ENCODE measurements around the gene ZNF783. TPM values are rescaled to one million over a fixed set of nuclear protein-coding genes. Genes with fewer than 3 reads are reported as not detected.

Gene ZNF783
- total and polyA plus RNA-seq, 2 experiments from 2014 or later: 7.8 to 7.9 TPM

DNA sequence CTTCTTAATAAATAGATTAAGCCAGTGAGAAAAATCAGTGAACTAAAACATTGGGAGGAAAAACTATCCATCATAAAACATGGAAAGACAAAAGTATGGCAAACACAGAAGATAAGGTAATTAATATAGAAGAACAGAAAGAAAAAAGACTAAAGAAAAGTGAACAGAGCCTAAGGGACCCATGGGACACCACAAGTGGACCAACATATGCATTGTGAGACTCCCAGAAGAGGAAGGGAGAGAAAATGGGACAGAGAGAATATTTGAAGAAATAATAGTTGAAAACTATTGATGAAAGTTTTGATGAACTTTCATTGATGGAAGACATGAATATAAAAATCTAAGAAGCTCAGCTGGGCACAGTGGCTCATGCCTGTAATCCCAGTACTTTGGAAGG, 71.3 kb downstream of the ZNF783 start:
- no peaks in the 10 kb centered on the region for H3K4me1 ChIP-seq (ENCODE audit: insufficient read depth)
- H3K27me3 ChIP-seq: no peaks in the 10 kb centered on the region
- H4K20me1 ChIP-seq (ENCODE audit: insufficient read depth, poor library complexity, severe bottlenecking): no peaks in the 10 kb centered on the region
- H3K9me3 ChIP-seq (ENCODE audit: low read depth): no peaks in the 10 kb centered on the region
- H2AFZ ChIP-seq: no peak overlapping the region
- H3K27ac ChIP-seq: no peak overlapping the region
- H3K4me3 ChIP-seq: no peak overlapping the region
- H3K79me2 ChIP-seq: no peaks in the 10 kb centered on the region
- H3K36me3 ChIP-seq (replicated peaks; ENCODE audit: insufficient read depth, low read depth): no peaks in the 10 kb centered on the region
- DNase-seq (ENCODE audit: low spot score): no peak
- H3K4me2 ChIP-seq: no peak overlapping the region
- TF ChIP-seq EZH2 (IDR thresholded peaks at IDR 0.05; ENCODE audit: borderline replicate concordance) (no peak), CTCF (IDR thresholded peaks at IDR 0.05; ENCODE audit: poor library complexity) (no peak), EZH2phosphoT487 (IDR thresholded peaks at IDR 0.05; ENCODE audit: low read depth, severe bottlenecking, unreplicated experiment) (no peak)
- no peaks in the 10 kb centered on the region for H3K9me2 ChIP-seq (replicated peaks; ENCODE audit: insufficient read depth)

GRCh38 chr7:149334219-149334618, 72.2 kb downstream of the ZNF783 start:
- no peak for DNase-seq (ENCODE audit: low spot score)
- H3K79me2 ChIP-seq: no peaks in the 10 kb centered on the region
- no peaks in the 10 kb centered on the region for H4K20me1 ChIP-seq (ENCODE audit: insufficient read depth, poor library complexity, severe bottlenecking)
- TF ChIP-seq EZH2phosphoT487 (IDR thresholded peaks at IDR 0.05; ENCODE audit: low read depth, severe bottlenecking, unreplicated experiment) (no peak), EZH2 (IDR thresholded peaks at IDR 0.05; ENCODE audit: borderline replicate concordance) (no peak), CTCF (IDR thresholded peaks at IDR 0.05; ENCODE audit: poor library complexity) (no peak)
- H3K36me3 ChIP-seq (replicated peaks; ENCODE audit: insufficient read depth, low read depth): no peaks in the 10 kb centered on the region
- no peak overlapping the region for H2AFZ ChIP-seq
- no peak overlapping the region for H3K4me3 ChIP-seq
- no peaks in the 10 kb centered on the region for H3K27me3 ChIP-seq
- no peaks in the 10 kb centered on the region for H3K4me1 ChIP-seq (ENCODE audit: insufficient read depth)
- 79% methylated on average over 2 of the region's 2 CpGs for WGBS (ENCODE audit: low lambda C conversion rate, missing lambda C conversion rate)
- H3K9me3 ChIP-seq (ENCODE audit: low read depth): no peaks in the 10 kb centered on the region
- H3K4me2 ChIP-seq: no peak overlapping the region
- H3K9me2 ChIP-seq (replicated peaks; ENCODE audit: insufficient read depth): no peaks in the 10 kb centered on the region
- H3K27ac ChIP-seq: no peak overlapping the region

Small RNAs within 50 kb of the gene (small RNA-seq; reads per million reads assigned to genes)
- gene AC004941.2: not detected

Other genes with a start within 250 kb of the ZNF783 start
- 371 and 375 TPM in 2 replicates for gene PDIA4, start 233.7 kb upstream of the ZNF783 start, total RNA-seq
- 377 and 413 TPM in 2 replicates for gene PDIA4, start 233.7 kb upstream of the ZNF783 start, polyA plus RNA-seq
- 5.1 and 5.7 TPM in 2 replicates for gene ZNF786, start 171.5 kb upstream of the ZNF783 start, total RNA-seq
- gene ZNF786, start 171.5 kb upstream of the ZNF783 start, polyA plus RNA-seq: 4.9 and 6.9 TPM in 2 replicates
- gene ZNF425, start 135.9 kb upstream of the ZNF783 start, total RNA-seq: 2.7 and 3.9 TPM in 2 replicates
- 3.3 and 4.2 TPM in 2 replicates for gene ZNF425, start 135.9 kb upstream of the ZNF783 start, polyA plus RNA-seq
- 10.7 and 12.5 TPM in 2 replicates for gene ZNF398, start 114.7 kb upstream of the ZNF783 start, total RNA-seq
- 5.1 and 8.1 TPM in 2 replicates for gene ZNF398, start 114.7 kb upstream of the ZNF783 start, polyA plus RNA-seq
- 16.0 and 16.7 TPM in 2 replicates for gene ZNF282, start 66.7 kb upstream of the ZNF783 start, total RNA-seq
- 5.8 and 10.8 TPM in 2 replicates for gene ZNF282, start 66.7 kb upstream of the ZNF783 start, polyA plus RNA-seq
- gene ZNF212, start 22.5 kb upstream of the ZNF783 start, total RNA-seq: 3.3 and 4.6 TPM in 2 replicates
- 9.9 and 11.9 TPM in 2 replicates for gene ZNF212, start 22.5 kb upstream of the ZNF783 start, polyA plus RNA-seq
- gene ZNF777, start 198.9 kb downstream of the ZNF783 start, total RNA-seq: 4.3 and 5.6 TPM in 2 replicates
- 13.9 and 14.8 TPM in 2 replicates for gene ZNF777, start 198.9 kb downstream of the ZNF783 start, polyA plus RNA-seq
- 12.2 and 15.4 TPM in 2 replicates for gene ZNF746, start 235.6 kb downstream of the ZNF783 start, total RNA-seq
- gene ZNF746, start 235.6 kb downstream of the ZNF783 start, polyA plus RNA-seq: 15.2 and 15.6 TPM in 2 replicates

All from hepatocyte (in vitro differentiated cells).